Renal cortical epithelial cell (primary cell): Measurements from ENCODE around the gene CX3CR1. TPM values are rescaled to one million over a fixed set of nuclear protein-coding genes. Genes with fewer than 3 reads are reported as not detected.
"Not testable (repeated sequence)": the region's sequence is repeated elsewhere in the genome, so short reads cannot be mapped to it uniquely, and the experiment has no call there.

ENCODE experiments used
- DNase-seq: peaks from one replicate; pipeline ENCODE4 v3.0.0-alpha.2; 2011; ENCODE audit warnings: low read depth
- total RNA-seq: library from RNA; depleted of rRNA; stranded (reverse); fragments of >200 nt; gene quantifications from 2 replicates; pipeline ENCODE4 v1.2.3, GENCODE V29; 2014

The CX3CR1 gene, protein sequence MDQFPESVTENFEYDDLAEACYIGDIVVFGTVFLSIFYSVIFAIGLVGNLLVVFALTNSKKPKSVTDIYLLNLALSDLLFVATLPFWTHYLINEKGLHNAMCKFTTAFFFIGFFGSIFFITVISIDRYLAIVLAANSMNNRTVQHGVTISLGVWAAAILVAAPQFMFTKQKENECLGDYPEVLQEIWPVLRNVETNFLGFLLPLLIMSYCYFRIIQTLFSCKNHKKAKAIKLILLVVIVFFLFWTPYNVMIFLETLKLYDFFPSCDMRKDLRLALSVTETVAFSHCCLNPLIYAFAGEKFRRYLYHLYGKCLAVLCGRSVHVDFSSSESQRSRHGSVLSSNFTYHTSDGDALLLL
- 0.17 TPM in 1 of 2 replicates, not detected in the other for total RNA-seq

DNA sequence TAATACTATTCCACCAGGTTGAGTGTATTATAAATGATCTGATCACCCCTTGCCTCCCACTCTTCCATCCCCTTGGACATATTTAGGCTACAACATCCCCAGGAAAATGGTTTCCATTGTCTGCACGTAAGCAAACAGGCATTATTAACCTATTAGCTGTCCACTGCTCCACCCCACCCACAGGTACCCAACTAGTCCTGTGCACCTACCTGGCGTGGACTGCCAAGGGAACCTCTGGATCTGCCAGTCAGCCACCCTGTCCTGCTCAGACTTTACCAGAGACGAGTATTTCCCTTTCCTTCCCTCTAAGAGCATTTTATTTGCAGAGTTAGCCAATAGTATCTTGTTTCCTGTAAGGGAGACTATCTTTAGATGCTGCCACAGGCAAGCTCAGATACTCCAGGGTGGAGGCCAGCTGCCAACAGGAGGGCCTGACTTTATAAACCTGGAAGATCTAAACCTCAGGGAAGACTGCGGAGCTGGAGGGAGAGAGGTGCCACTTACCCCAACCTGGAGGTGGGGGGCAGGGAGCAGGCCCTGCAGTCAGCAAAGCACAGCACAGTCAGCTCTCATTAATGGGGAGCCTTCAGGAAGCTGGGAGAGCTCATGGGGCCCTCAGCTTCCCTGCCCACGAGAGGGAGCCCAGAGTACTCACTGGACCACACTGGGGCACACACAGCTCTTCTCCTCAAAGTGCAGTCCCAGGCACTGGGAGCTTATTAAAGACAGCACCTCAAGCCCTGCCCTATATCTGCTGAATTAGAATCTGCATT lies at the start of gene CX3CR1:
TSS of gene CX3CR1 (minus strand) at position 292 of the 773 bp plus-strand sequence. CDS start 13,527 bp downstream, outside the sequence.
- DNase-seq = no peak

- no peak for DNase-seq
These were observed 49.7 kb upstream of the CX3CR1 start, which contains the start of gene CCR8 for GRCh38 chr3:39329493-39329892. Gene CCR8 (plus strand): TSS chr3:39329709. CDS start chr3:39332332, 2,623 bp downstream.

DNA sequence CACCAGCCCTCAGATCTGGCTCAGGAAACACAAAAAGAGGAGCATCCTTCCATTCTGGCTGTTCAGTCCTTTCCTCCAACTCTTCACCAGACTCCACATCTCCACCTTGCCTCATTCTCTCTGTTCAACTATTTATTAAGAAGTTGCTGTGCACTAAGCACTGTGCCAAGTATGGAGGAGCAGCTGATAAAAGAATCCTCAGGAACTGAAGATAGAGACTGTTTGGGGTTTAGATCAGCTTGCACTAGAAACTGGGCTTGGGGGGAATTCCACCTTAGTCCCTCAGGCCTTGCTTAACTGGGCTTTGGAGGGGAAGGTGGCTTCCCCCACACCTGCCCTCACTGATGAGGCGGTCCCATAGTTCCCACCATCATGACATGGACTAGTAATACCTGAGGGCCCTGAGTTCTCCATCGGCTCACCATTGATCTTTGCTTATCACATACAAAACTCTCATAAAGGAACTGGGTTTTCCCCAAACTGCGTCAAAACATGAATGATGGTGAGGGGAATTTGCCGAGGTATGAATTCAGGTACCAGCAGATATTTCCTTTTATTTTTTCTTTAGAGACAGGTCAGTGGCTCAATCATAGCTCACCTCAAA lies 48.0 kb upstream of the CX3CR1 start:
- no peak for DNase-seq

DNA sequence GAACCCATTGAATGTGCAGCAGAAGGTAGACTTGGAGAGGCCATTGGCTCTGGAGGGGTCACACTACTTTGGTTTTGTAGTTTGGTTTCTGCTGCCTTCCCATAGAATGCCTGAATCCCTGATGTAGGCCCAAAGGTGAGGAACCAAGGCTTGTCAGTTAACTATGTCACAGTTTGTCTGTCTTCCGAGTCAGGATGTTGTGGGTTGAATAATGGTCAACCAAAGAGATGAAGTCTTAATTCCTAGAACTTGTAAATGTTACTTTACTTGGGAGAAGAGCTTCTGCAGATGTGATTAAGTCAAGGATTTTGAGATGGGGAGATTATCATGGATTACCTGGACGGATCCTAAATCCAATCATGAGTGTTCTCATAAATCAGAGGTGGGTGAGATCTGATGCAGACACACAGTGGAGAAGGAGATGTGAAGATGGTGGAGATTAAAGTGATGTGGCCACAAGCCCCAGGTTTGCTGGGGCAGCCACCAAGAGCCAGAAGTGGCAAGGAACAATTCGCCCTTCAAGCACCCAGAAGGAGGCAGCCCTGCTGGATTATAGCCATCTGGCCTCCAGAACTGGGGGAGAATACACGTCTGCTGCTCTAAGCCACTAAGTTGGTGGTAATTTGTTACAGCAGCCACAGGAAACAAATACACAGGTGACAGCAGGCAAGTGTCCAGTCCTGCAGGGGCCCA lies 47.4 kb upstream of the CX3CR1 start:
- DNase-seq = no peak

- DNase-seq = no peak
These were observed 45.4 kb upstream of the CX3CR1 start for GRCh38 chr3:39325236-39325635.

DNA sequence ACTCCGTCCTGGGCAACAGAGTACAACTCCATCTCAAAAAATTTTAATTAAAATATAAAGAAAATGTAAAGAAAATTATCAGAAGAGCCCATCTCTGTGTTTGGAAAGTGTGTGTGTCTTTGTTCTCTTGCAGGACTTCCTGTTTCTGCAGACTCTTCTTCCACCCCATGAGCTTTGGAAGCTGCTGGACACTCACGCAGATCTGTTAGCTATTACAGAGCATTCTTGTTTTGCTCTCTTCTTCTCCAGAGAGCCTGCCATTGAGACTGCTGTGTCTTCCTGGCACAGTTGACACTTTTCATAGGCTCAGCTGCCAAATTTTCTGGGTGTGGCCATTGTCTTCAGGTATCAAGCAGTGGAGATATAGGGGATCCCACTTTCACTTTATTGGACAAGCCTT lies 43.7 kb upstream of the CX3CR1 start:
- DNase-seq = no peak

DNA sequence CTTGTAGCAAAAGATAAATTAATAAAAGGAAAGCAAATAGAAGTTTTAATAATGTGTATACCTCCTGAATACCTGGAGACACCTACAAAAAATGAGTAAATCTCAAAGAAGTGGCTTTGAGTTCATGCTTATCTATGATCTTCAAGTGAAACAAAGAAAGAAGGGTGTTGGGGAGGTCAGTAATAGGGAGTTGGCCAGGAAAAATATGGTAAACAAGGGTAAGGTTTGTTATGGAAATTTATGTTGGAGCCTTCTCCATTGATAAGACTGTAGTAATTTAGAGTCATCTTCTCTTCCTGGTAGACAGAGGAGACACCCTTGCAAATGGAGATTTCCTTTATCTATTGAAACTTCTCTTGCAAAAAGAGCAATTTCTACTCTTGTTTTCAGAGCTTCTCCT lies 43.1 kb upstream of the CX3CR1 start:
- DNase-seq = no peak

GRCh38 chr3:39322209-39322715 lies 42.4 kb upstream of the CX3CR1 start:
- not testable (repeated sequence) for DNase-seq

GRCh38 chr3:39321574-39321983 lies 41.7 kb upstream of the CX3CR1 start:
- not testable (repeated sequence) for DNase-seq

DNA sequence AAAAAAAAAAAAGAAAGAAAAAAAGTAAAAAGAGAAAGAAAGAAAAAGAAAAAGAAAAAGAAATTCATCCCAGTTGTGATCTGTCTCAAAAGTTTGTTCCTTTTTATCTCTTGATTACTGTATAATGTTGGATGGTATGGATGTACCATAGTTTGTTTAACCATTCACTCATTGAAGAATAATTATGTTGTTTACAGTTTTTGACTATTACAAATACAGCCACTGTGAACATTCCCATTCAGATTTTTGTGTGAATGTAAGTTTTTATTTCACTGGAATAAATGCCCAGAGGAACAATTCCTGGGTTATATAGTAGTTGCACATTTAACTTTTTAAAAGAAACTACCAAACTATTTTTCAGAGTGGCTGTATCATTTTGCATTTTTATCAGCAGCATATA lies 39.4 kb upstream of the CX3CR1 start:
- DNase-seq = no peak

DNA sequence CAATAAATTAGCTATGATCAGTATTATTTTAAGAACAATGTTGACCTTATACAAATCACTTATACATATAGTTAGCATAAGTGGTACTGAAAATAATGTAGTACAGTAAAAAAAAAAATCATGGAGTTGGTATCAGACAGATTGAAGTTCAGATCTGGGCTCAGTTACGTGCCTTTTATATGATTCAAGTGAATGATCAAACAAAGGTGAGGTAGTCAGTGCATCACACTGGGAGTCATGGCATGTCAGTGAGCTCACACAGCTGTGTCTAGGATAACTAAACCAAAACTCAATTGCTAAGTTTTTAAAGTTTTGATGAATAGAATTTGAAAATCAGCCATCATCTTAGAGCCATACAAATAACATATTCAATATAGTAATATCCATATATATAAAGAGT lies 38.5 kb upstream of the CX3CR1 start:
- DNase-seq = no peak

DNA sequence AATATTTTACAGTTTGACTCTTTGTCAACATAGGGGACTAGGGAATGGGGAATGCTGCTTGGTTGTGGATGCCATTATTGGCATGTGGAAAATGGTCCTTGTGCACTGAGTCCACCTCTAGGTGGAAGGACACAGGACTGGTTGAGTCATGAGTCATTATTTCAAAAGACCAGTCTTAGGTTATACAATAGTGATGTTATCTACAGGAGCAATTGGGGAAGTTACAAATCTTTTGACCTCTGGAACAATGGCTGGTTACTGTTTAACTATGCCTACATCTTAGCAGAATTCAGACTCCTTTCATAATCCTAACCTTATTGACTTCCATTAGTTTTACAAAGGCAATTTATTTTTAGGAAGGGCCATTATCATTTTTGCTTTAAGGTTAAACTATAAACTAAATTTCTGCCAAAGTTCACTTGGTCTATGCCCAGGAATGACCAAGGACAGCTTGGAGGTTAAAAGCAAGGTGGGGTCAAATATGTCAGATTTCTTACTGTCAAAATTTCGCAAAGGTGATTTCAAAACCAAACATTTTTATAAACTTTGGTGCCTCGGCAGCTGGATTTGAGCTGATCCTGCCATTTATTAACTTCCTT lies 37.8 kb upstream of the CX3CR1 start:
- DNase-seq = peak; percentile 87

- DNase-seq = no peak
These were observed 35.6 kb upstream of the CX3CR1 start for GRCh38 chr3:39315420-39315819.

DNA sequence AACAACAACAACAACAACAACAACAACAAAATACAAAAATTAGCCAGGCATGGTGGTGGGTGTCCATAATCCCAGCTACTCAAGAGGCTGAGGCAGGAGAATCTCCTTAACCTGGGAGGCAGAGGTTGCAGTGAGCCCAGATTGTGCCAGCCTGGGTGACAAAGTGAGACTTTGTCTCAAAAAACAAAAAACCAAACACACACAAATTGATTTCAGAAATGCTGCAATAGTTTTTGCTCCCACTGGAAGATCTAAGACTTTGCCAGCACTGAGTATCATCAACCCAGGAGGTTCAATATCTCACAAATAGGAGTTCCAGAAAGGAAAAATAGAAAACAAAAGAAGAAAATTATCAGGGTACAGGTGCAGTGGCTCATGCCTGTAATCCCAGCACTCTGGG lies 33.5 kb upstream of the CX3CR1 start:
- no peak for DNase-seq

GRCh38 chr3:39302178-39302577 lies 22.3 kb upstream of the CX3CR1 start:
- no peak for DNase-seq

GRCh38 chr3:39299279-39299678 lies 19.4 kb upstream of the CX3CR1 start:
- DNase-seq = no peak

GRCh38 chr3:39296197-39297077 lies 16.6 kb upstream of the CX3CR1 start:
- no peak for DNase-seq

- peak; percentile 37 for DNase-seq
These were observed 15.4 kb upstream of the CX3CR1 start for GRCh38 chr3:39295184-39295775.

- no peak for DNase-seq
These were observed 14.8 kb upstream of the CX3CR1 start for GRCh38 chr3:39294446-39295183.
